Mesenchymal stem cell (in vitro differentiated cells and primary cell): ENCODE measurements around the gene KIR3DL1.
"Not testable (repeated sequence)": the region's sequence is repeated elsewhere in the genome, so short reads cannot be mapped to it uniquely, and the experiment has no call there.

Experiments used
- DNase-seq: peaks from one replicate; pipeline ENCODE4 v3.0.0-alpha.2; 2013
- H2AFZ ChIP-seq: one replicate; pipeline ENCODE4 v1.6.1; 2013; ENCODE audit warnings: low read depth, mild to moderate bottlenecking, control low read depth, inconsistent platforms, low read length, moderate library complexity
- H2AK5ac ChIP-seq: 2 replicates; pipeline ENCODE4 v1.6.1; 2013; ENCODE audit warnings: low read length, moderate library complexity, mild to moderate bottlenecking, inconsistent platforms; ENCODE audit not compliant: severe bottlenecking
- H2BK120ac ChIP-seq: one replicate; pipeline ENCODE4 v1.6.1; 2013; ENCODE audit warnings: low read depth, mild to moderate bottlenecking, inconsistent platforms, low read length, moderate library complexity
- H2BK12ac ChIP-seq, 2 experiments: one replicate each; pipeline ENCODE4 v1.6.1; 2013; ENCODE audit warnings: inconsistent platforms in 2 of 2, low read length in 2 of 2, mild to moderate bottlenecking in 2 of 2, moderate library complexity in 2 of 2, control low read depth in 1 of 2
- H2BK15ac ChIP-seq: one replicate; pipeline ENCODE4 v1.6.1; 2013; ENCODE audit warnings: mild to moderate bottlenecking, low read depth, inconsistent platforms; ENCODE audit not compliant: poor library complexity, severe bottlenecking
- H2BK5ac ChIP-seq: 2 replicates; pipeline ENCODE4 v1.6.1; 2013; ENCODE audit warnings: low read depth, mild to moderate bottlenecking, low read length, control low read depth, inconsistent platforms; ENCODE audit not compliant: poor library complexity, severe bottlenecking
- H3K14ac ChIP-seq, 2 experiments: one replicate each; pipeline ENCODE4 v1.6.1; 2013; ENCODE audit warnings: inconsistent platforms in 2 of 2, low read length in 2 of 2, control low read depth in 1 of 2, mild to moderate bottlenecking in 1 of 2, moderate library complexity in 1 of 2
- H3K18ac ChIP-seq, 2 experiments: one replicate each; pipeline ENCODE4 v1.6.1; 2013; ENCODE audit warnings: inconsistent platforms in 2 of 2, low read length in 2 of 2, control low read depth in 1 of 2, low read depth in 1 of 2, mild to moderate bottlenecking in 1 of 2
- H3K23ac ChIP-seq, 2 experiments: one replicate each; pipeline ENCODE4 v1.6.1; 2013; ENCODE audit warnings: inconsistent platforms in 2 of 2, low read length in 2 of 2, mild to moderate bottlenecking in 2 of 2, moderate library complexity in 2 of 2, control low read depth in 1 of 2
- H3K27ac ChIP-seq: 2 replicates; pipeline ENCODE4 v1.5.1; 2013; ENCODE audit warnings: mild to moderate bottlenecking, moderate library complexity, low read length, control low read depth, inconsistent platforms; ENCODE audit not compliant: poor library complexity, severe bottlenecking
- H3K27me3 ChIP-seq, 2 experiments: 2 replicates each; pipeline versions ENCODE4 v1.6.1 to v1.7.0; 2013; ENCODE audit warnings: low read length in 2 of 2, mild to moderate bottlenecking in 2 of 2, moderate library complexity in 2 of 2, control low read depth in 1 of 2, inconsistent platforms in 1 of 2; ENCODE audit not compliant: control insufficient read depth in 1 of 2, insufficient read depth in 1 of 2
- H3K36me3 ChIP-seq, 2 experiments: 2 replicates each; pipeline versions ENCODE4 v1.6.1 to v1.7.0; 2013; ENCODE audit warnings: low read length in 2 of 2, control low read depth in 1 of 2, inconsistent platforms in 1 of 2, low read depth in 1 of 2, mild to moderate bottlenecking in 1 of 2; ENCODE audit not compliant: insufficient read depth in 2 of 2, control insufficient read depth in 1 of 2
- H3K4ac ChIP-seq, 2 experiments: one replicate each; pipeline ENCODE4 v1.6.1; 2013; ENCODE audit warnings: inconsistent platforms in 2 of 2, low read length in 2 of 2, mild to moderate bottlenecking in 2 of 2, moderate library complexity in 2 of 2, control low read depth in 1 of 2, low read depth in 1 of 2
- H3K4me1 ChIP-seq: 2 replicates; pipeline ENCODE4 v1.6.1; 2013; ENCODE audit warnings: low read depth, low read length, control low read depth; ENCODE audit not compliant: control insufficient read depth, insufficient read depth
- H3K4me2 ChIP-seq: 2 replicates; pipeline ENCODE4 v1.6.1; 2013; ENCODE audit warnings: low read length, mild to moderate bottlenecking, inconsistent platforms; ENCODE audit not compliant: poor library complexity, severe bottlenecking
- H3K4me3 ChIP-seq, 2 experiments: 2 replicates each; pipeline versions ENCODE4 v1.5.1 to v1.7.0; 2013; ENCODE audit warnings: low read length in 2 of 2, mild to moderate bottlenecking in 2 of 2, control low read depth in 1 of 2, low read depth in 1 of 2; ENCODE audit not compliant: insufficient read depth in 1 of 2
- H3K79me1 ChIP-seq: replicated peaks from 2 replicates; pipeline ENCODE4 v1.6.1; 2013; ENCODE audit warnings: mild to moderate bottlenecking, control low read depth, low read length, inconsistent platforms; ENCODE audit not compliant: poor library complexity, severe bottlenecking
- H3K9ac ChIP-seq: 2 replicates; pipeline ENCODE4 v1.7.0; 2013; ENCODE audit warnings: mild to moderate bottlenecking, low read length, moderate library complexity
- H3K9me3 ChIP-seq: 2 replicates; pipeline ENCODE4 v1.7.0; 2013; ENCODE audit warnings: mild to moderate bottlenecking, low read length; ENCODE audit not compliant: control insufficient read depth
- H4K8ac ChIP-seq: one replicate; pipeline ENCODE4 v1.6.1; 2013; ENCODE audit warnings: inconsistent platforms, mild to moderate bottlenecking, low read length, moderate library complexity
- H4K91ac ChIP-seq: one replicate; pipeline ENCODE4 v1.6.1; 2013; ENCODE audit warnings: mild to moderate bottlenecking, low read length, inconsistent platforms
- WGBS: methylation state at CpG from one replicate; pipeline ENCODE4 v1.1.7; 2013; ENCODE audit warnings: mixed read lengths; 5-methylcytosine and 5-hydroxymethylcytosine counted together

The KIR3DL1 gene

DNA sequence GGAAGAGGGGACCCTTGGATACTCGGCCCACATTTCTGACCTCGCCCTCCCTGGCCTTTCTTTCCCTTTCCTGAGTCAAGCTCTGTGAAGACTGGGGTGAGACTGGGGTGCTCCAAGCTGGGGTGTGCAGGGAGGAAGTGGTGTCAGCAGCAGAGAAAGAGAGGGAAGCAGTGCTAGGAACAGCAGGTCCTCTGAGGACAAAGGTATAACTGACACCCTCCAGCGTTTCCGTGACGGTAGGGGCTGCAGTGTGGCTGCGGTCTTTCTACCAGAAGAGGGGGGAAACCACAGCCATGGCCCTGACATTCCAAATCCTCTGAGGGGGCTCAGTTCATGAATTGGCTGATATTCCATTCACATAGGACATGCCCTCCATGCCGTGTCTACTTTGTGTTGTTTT is 35.1 kb downstream of the KIR3DL1 start:
- Histone ChIP-seq H3K79me1 (no peaks in the 10 kb centered on the region), H3K36me3 (no peaks in the 10 kb centered on the region), H3K4me3 (no peak overlapping the region), H3K9ac (no peak overlapping the region), H3K4me2 (no peak overlapping the region), H3K9me3 (no peaks in the 10 kb centered on the region), H3K4ac (no peak overlapping the region), H2BK15ac (no peak overlapping the region), H2AK5ac (no peak overlapping the region), H4K91ac (no peak overlapping the region), H3K23ac (no peak overlapping the region), H3K4me1 (no peaks in the 10 kb centered on the region), H3K14ac (no peak overlapping the region), H3K18ac (no peak overlapping the region), H4K8ac (no peak overlapping the region), H2AFZ (no peak overlapping the region), H2BK120ac (no peak overlapping the region), H2BK12ac (no peak overlapping the region), H3K27me3 (no peaks in the 10 kb centered on the region), H2BK5ac (no peak overlapping the region), H3K27ac (no peak overlapping the region)
- DNase-seq, result no peak
- WGBS, result 90% methylated on average over 7 of the region's 7 CpGs

DNA sequence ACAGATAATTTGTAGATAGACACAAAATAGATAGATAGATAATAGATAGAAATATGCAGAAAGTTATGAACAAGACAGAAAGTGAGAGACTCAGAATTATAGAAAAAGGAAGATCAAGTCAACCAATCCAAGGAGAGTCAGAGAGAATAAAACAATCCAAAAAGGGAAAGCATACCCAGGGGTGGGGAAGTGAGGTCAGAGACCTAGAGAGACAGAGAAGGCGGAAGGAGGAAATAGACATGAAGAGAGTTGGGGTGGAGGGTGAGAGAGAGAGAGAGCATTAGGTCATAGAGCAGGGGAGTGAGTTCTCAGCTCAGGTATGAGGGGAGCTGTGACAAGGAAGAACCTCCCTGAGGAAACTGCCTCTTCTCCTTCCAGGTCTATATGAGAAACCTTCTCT is 39.0 kb downstream of the KIR3DL1 start:
- not testable (repeated sequence) for H3K27me3 ChIP-seq, H3K18ac ChIP-seq, H2AK5ac ChIP-seq, H2AFZ ChIP-seq, H2BK5ac ChIP-seq, H2BK12ac ChIP-seq, H4K91ac ChIP-seq, DNase-seq, H3K9me3 ChIP-seq, H3K27ac ChIP-seq, H3K9ac ChIP-seq, H3K23ac ChIP-seq, H3K4me3 ChIP-seq, H3K36me3 ChIP-seq, H2BK15ac ChIP-seq, H3K4me1 ChIP-seq, H2BK120ac ChIP-seq, H3K4ac ChIP-seq, H3K14ac ChIP-seq, H4K8ac ChIP-seq, H3K4me2 ChIP-seq, H3K79me1 ChIP-seq
- WGBS, result 30% methylated on average over 1 of the region's 1 CpG

DNA sequence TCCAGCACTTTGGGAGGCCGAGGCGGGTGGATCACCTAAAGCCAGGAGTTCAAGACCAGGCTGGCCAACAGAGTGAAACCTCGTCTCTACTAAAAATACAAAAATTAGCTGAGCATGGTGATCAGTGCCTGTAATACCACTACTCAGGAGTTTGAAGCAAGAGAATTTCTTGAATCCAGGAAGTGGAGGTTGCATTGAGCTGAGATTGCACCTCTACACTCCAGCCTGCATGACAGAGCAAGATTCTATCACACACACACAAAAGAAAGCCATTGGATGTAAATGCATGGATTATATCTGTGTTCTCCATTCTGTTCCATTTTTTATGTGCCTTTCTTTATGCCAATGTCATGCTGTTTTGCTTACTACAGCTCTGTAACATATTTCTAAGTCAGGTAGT is 42.2 kb downstream of the KIR3DL1 start:
- DNase-seq, H3K4me3 ChIP-seq, H2BK15ac ChIP-seq, H2BK120ac ChIP-seq, H3K4ac ChIP-seq, H3K9me3 ChIP-seq, H2BK5ac ChIP-seq, H4K8ac ChIP-seq, H3K9ac ChIP-seq, H2AFZ ChIP-seq, H4K91ac ChIP-seq, H3K4me2 ChIP-seq, H3K4me1 ChIP-seq, H3K14ac ChIP-seq, H3K23ac ChIP-seq, H2AK5ac ChIP-seq, H3K27ac ChIP-seq, H3K79me1 ChIP-seq, H3K18ac ChIP-seq, H2BK12ac ChIP-seq, H3K27me3 ChIP-seq, H3K36me3 ChIP-seq: not testable (repeated sequence)
- no CpG with 5 or more reads among the region's 3 CpGs for WGBS

DNA sequence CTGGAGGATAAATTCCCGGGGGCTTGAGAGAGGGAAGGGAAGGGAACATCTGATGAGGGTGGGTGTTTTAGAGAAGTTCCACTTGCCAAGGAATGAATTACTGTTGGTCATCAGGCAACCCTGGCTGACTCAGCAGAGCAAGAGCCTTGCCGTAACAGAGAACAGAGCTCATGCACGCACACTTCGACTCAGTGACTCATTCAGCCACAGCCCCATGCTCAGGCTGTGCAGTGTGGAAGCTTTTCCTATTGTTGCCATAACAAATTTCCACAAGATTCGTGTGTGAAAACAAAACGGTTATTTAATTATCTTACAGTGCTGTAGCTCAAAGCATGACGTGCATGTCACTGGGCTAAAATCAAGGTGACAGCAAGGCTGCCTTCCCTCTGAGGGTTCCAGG is 43.2 kb downstream of the KIR3DL1 start:
- H4K91ac ChIP-seq, H3K9me3 ChIP-seq, H2AK5ac ChIP-seq, H2BK5ac ChIP-seq, H3K36me3 ChIP-seq, H3K18ac ChIP-seq, H2BK12ac ChIP-seq, H2BK15ac ChIP-seq, H3K4me3 ChIP-seq, H2BK120ac ChIP-seq, H3K27me3 ChIP-seq, H3K14ac ChIP-seq, DNase-seq, H3K4me2 ChIP-seq, H3K27ac ChIP-seq, H4K8ac ChIP-seq, H3K9ac ChIP-seq, H3K79me1 ChIP-seq, H3K23ac ChIP-seq, H3K4ac ChIP-seq, H3K4me1 ChIP-seq, H2AFZ ChIP-seq: not testable (repeated sequence)
- 65% methylated on average over 7 of the region's 7 CpGs for WGBS
